GM18909 (cell line): ENCODE data around the gene TRIM49D1.
"Not testable (repeated sequence)": the region's sequence is repeated elsewhere in the genome, so short reads cannot be mapped to it uniquely, and the experiment has no call there.

Source experiments
- ATAC-seq: cut with Tn5 transposase; IDR thresholded peaks from one replicate; pipeline ENCODE4 v1.9.1; 2021; ENCODE audit warnings: mild to moderate bottlenecking; ENCODE audit not compliant: unreplicated experiment, poor library complexity

TRIM49D1 gene, protein sequence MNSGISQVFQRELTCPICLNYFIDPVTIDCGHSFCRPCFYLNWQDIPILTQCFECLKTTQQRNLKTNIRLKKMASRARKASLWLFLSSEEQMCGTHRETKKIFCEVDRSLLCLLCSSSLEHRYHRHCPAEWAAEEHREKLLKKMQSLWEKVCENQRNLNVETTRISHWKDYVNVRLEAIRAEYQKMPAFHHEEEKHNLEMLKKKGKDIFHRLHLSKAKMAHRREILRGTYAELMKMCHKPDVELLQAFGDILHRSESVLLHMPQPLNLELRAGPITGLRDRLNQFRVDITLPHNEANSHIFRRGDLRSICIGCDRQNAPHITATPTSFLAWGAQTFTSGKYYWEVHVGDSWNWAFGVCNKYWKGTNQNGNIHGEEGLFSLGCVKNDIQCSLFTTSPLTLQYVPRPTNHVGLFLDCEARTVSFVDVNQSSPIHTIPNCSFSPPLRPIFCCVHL

GRCh38 chr11:89922195-89922660 is at the start of gene TRIM49D1:
Gene TRIM49D1, minus strand, starts transcription at chr11:89922245. Its CDS starts 4,535 bp downstream, at chr11:89917710.
- no peak for ATAC-seq

GRCh38 chr11:89965737-89966136 is 43.7 kb upstream of the TRIM49D1 start, which contains the start of gene TRIM64:
Gene TRIM64, plus strand, starts transcription at chr11:89966037. Its CDS starts 2,467 bp downstream, at chr11:89968504.
- ATAC-seq: not testable (repeated sequence)

DNA sequence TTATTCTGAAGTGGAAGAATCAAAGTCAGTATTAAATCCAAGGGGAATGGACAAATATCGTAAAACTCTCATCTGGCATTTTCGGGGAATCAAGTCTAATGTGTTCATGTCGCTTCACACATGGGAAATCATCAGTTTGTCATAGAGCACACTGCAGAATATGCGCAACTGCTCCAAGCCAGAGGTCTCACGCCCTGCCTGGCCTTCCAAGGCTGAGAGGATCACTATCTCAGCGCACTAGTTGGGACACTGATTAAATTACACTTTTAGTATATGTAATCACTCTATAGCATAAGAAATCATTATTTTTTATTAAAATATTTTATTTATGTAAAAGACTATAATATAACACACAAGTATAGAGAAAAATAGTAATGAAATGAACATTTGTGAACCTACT is 38.8 kb upstream of the TRIM49D1 start:
- not testable (repeated sequence) for ATAC-seq

- not testable (repeated sequence) for ATAC-seq
Observed at GRCh38 chr11:89923764-89924163, 1.7 kb upstream of the TRIM49D1 start, which contains the start of gene TRIM49D2. Gene TRIM49D2, plus strand, starts transcription at chr11:89924064. Its CDS starts 2,698 bp downstream, at chr11:89926762.

DNA sequence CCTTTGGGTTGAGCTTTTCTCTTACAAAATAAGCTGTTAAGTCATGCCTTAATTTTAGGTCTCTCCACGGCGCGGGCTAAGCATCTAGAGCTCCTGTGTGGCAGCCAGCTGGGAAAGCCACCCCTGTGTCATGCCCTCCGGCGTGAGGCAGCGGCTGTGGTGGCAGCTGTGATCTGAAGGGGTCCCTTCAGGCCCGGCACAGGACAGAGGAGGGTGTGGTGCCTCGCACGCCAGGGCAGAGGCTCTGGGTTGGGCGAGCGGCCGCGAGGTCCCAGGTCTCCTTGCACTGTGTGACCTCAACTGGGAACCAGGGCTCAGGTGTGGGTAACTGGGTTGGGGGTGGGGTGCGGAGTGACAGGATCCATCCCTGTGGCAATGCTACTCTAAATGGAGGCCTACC is 21.2 kb downstream of the TRIM49D1 start:
- ATAC-seq: not testable (repeated sequence)

GRCh38 chr11:89893245-89893644 is 28.8 kb downstream of the TRIM49D1 start:
- not testable (repeated sequence) for ATAC-seq

DNA sequence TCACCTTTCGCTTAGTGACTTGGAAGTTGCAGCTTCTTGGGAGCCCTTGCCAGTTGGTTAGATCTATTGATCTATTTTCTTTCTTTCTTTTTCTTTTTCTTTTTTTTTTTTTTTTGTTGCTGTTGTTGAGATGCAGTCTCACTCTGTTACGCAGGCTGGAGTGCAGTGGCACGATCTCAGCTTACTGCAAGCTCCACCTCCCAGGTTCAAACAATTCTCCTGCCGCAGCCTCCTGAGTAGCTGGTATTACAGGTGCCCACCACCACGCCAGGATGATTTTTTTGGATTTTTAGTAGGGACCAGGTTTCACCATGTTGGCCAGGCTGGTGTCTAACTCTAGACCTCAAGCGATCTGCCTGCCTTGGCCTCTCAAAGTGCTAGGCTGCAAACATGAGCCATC is 44.5 kb downstream of the TRIM49D1 start:
- ATAC-seq: not testable (repeated sequence)

DNA sequence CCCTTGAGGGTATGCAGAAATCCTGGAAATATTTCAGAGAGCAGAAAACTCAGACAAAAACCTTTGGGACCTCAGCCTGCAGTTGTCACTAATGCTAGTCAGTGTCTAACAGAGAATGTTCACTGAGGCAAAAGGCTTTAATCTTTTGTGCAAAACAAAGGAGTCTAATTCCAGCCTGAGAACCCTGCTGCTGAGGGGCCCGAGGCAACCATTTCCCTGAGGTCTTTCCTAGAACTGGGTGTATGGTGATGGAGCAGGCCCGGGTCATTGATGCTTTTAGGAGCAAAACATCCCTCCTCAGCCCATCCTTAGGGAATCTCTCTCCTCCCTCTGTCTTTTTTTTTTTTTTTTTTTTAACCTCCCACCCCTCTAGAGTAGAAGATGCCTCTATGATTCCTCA is 49.5 kb downstream of the TRIM49D1 start:
- not testable (repeated sequence) for ATAC-seq

- not testable (repeated sequence) for ATAC-seq
Observed at GRCh38 chr11:89865223-89865622, 56.8 kb downstream of the TRIM49D1 start.

- not testable (repeated sequence) for ATAC-seq
Observed at GRCh38 chr11:89863906-89864704, 57.9 kb downstream of the TRIM49D1 start.
